ENCODE measurements around the gene CYTH3.
"Not testable (repeated sequence)": the region's sequence is repeated elsewhere in the genome, so short reads cannot be mapped to it uniquely, and the experiment has no call there.

CYTH3 gene

GRCh38 chr7:6193709-6194108 is 78.7 kb downstream of the CYTH3 start:
- no peak for DNase-seq (ENCODE audit: low read depth in 2 of 2)

- DNase-seq (ENCODE audit: low read depth in 2 of 2): not testable (repeated sequence)
These were observed 81.9 kb downstream of the CYTH3 start for GRCh38 chr7:6190563-6190962.

- no peak for DNase-seq (ENCODE audit: low read depth in 2 of 2)
These were observed 84.0 kb downstream of the CYTH3 start for GRCh38 chr7:6188389-6188788.

- no peak for DNase-seq (ENCODE audit: low read depth in 2 of 2)
These were observed 85.8 kb downstream of the CYTH3 start for GRCh38 chr7:6186577-6186976.

GRCh38 chr7:6182993-6183392 is 89.4 kb downstream of the CYTH3 start:
- DNase-seq (ENCODE audit: low read depth in 2 of 2): no peak

GRCh38 chr7:6181136-6181535 is 91.3 kb downstream of the CYTH3 start:
- DNase-seq (ENCODE audit: low read depth in 2 of 2): no peak

GRCh38 chr7:6180344-6180725 is 92.1 kb downstream of the CYTH3 start:
- no peak for DNase-seq (ENCODE audit: low read depth in 2 of 2)

GRCh38 chr7:6179620-6180343 is 92.6 kb downstream of the CYTH3 start:
- no peak for DNase-seq (ENCODE audit: low read depth in 2 of 2)

- DNase-seq (ENCODE audit: low read depth in 2 of 2): no peak
These were observed 94.0 kb downstream of the CYTH3 start for GRCh38 chr7:6178298-6179029.

GRCh38 chr7:6175645-6176044 is 96.8 kb downstream of the CYTH3 start:
- DNase-seq (ENCODE audit: low read depth in 2 of 2): no peak

GRCh38 chr7:6172910-6173295 is 99.5 kb downstream of the CYTH3 start:
- DNase-seq (ENCODE audit: low read depth in 2 of 2): no peak

GRCh38 chr7:6172224-6172909 is 100.1 kb downstream of the CYTH3 start:
- DNase-seq (ENCODE audit: low read depth in 2 of 2): no peak

- no peak for DNase-seq (ENCODE audit: low read depth in 2 of 2)
These were observed 100.7 kb downstream of the CYTH3 start for GRCh38 chr7:6171532-6172223.

- DNase-seq (ENCODE audit: low read depth in 2 of 2): no peak
These were observed 101.6 kb downstream of the CYTH3 start for GRCh38 chr7:6170571-6171531.

GRCh38 chr7:6169805-6170520 is 102.5 kb downstream of the CYTH3 start:
- no peak for DNase-seq (ENCODE audit: low read depth in 2 of 2)

- DNase-seq (ENCODE audit: low read depth in 2 of 2): no peak
These were observed 104.0 kb downstream of the CYTH3 start for GRCh38 chr7:6168477-6168868.

GRCh38 chr7:6167587-6168476 is 104.6 kb downstream of the CYTH3 start:
- DNase-seq (ENCODE audit: low read depth in 2 of 2): no peak

- DNase-seq (ENCODE audit: low read depth in 2 of 2): no peak
These were observed 105.3 kb downstream of the CYTH3 start for GRCh38 chr7:6167004-6167551.

- DNase-seq (ENCODE audit: low read depth in 2 of 2): no peak
These were observed 106.0 kb downstream of the CYTH3 start for GRCh38 chr7:6166443-6166891.

Measured in stimulated activated CD4-positive, alpha-beta T cell treated with anti-CD3 and anti-CD28 coated beads, Interleukin-1b, Interleukin-23, amount 100 ng/mL, for 4 hours (primary cell).